ENCODE results near the gene OXLD1. TPM values are rescaled to one million over a fixed set of nuclear protein-coding genes. Genes with fewer than 3 reads are reported as not detected.

OXLD1 gene
- total and polyA plus RNA-seq, 10 of the 15 experiments (the other 5 are each of a cell fraction or from before 2014, with no cell fraction given) = 4.6 to 89.5 (median 39.8) TPM

DNA sequence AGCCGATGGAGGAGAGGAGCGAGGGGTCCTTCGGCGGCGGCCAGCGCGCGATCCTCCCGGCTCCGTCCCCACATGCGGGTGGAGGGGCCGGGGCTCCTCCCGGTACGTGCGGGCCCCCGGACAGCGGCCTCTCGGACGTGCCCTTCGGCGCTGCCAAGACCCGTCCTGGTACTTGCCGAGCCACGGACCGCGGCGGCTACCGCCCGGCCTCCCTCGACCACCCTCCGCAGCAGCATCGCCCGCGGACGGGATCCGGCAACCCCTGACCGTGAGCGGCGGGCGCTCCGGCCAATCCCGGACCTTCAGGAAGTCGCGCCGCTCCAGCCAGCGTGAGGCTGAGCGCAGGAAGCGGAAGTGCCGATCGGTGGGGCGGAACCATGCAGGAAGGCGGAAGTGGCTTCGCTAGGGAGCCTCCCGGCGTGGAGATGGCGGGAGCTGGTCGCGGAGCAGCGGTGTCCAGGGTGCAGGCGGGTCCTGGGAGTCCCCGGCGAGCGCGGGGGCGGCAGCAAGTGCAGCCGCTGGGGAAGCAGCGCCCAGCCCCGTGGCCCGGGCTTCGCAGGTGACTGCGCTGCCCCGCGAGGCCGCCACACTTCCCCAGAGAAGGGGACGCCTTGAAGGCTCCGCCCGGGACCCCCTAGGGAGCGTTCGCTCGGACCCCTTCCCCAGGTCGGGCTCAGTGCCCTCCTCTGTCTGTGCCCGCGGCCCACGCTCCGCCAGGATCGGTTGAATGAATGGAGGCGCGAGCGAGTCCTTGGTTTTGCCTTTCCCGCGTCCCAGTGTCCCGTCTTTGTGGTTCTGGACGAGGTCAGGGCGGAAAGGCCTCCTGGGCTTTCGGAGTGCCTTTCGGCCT is at the start of gene OXLD1, which contains the start of gene CCDC137 (continued):
- TF ChIP-seq KDM1A (IDR thresholded peaks at IDR 0.05; ENCODE audit: borderline replicate concordance) (no peak), NFIC (IDR thresholded peaks at IDR 0.05; ENCODE audit: low read depth, low read length) (no peak), KLF5 (IDR thresholded peaks at IDR 0.05; ENCODE audit: partially characterized antibody) (peak; percentile 40), CHD4 (IDR thresholded peaks at IDR 0.05) (no peak), ATF7 (IDR thresholded peaks at IDR 0.05; ENCODE audit: low read depth) (no peak), BMI1 (IDR thresholded peaks at IDR 0.05; ENCODE audit: borderline replicate concordance) (no peak), BHLHE40 (IDR thresholded peaks at IDR 0.05; ENCODE audit: borderline replicate concordance in 1 of 2, low read depth in 2 of 2, low read length in 1 of 2) (no peak; a peak in 1 of 4 replicates), NR2F1 (conservative IDR thresholded peaks at IDR 0.05) (peak; percentile 42), CBFB (IDR thresholded peaks at IDR 0.05; ENCODE audit: low read depth) (no peak; the same call in 1 of the 2 replicates), IKZF1 (conservative IDR thresholded peaks at IDR 0.05) (peak; percentile 84), MEF2A (IDR thresholded peaks at IDR 0.05; ENCODE audit: insufficient read depth, low read depth, low read length) (no peak), RAD51 (IDR thresholded peaks at IDR 0.05) (no peak), STAT1 (conservative IDR thresholded peaks at IDR 0.05) (no peak), JUND (IDR thresholded peaks at IDR 0.05; ENCODE audit: low read depth, low read length) (no peak), NR2C1 (IDR thresholded peaks at IDR 0.05) (peak; percentile 76), ZNF384 (IDR thresholded peaks at IDR 0.05; ENCODE audit: borderline replicate concordance, low read depth, low read length) (no peak), SIN3A (IDR thresholded peaks at IDR 0.05; ENCODE audit: low read depth, low read length) (0 out of 2 replicates have a peak, but pooled peaks have one; percentile 67), EGR1 (IDR thresholded peaks at IDR 0.05; ENCODE audit: borderline replicate concordance in 1 of 2, low read depth in 2 of 2, low read length in 2 of 2) (peak in 1 of 2 experiments; percentile 82; a peak in 2 of 3 replicates), NFYA (IDR thresholded peaks at IDR 0.05; ENCODE audit: borderline replicate concordance, low read depth, low read length) (peak; percentile 19; the same call in 1 of the 2 replicates), YBX1 (IDR thresholded peaks at IDR 0.05) (no peak), TARDBP (IDR thresholded peaks at IDR 0.05; ENCODE audit: borderline replicate concordance) (no peak), ZZZ3 (IDR thresholded peaks at IDR 0.05; ENCODE audit: control insufficient read depth, insufficient read length, low read depth) (no peak)
- TF ChIP-seq, protein P1, sequence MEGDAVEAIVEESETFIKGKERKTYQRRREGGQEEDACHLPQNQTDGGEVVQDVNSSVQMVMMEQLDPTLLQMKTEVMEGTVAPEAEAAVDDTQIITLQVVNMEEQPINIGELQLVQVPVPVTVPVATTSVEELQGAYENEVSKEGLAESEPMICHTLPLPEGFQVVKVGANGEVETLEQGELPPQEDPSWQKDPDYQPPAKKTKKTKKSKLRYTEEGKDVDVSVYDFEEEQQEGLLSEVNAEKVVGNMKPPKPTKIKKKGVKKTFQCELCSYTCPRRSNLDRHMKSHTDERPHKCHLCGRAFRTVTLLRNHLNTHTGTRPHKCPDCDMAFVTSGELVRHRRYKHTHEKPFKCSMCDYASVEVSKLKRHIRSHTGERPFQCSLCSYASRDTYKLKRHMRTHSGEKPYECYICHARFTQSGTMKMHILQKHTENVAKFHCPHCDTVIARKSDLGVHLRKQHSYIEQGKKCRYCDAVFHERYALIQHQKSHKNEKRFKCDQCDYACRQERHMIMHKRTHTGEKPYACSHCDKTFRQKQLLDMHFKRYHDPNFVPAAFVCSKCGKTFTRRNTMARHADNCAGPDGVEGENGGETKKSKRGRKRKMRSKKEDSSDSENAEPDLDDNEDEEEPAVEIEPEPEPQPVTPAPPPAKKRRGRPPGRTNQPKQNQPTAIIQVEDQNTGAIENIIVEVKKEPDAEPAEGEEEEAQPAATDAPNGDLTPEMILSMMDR (IDR thresholded peaks at IDR 0.05 in 2 of 3, conservative IDR thresholded peaks at IDR 0.05 in 1 of 3; ENCODE audit: control insufficient read depth in 2 of 3, extremely low read depth in 1 of 3, insufficient read depth in 1 of 3, low read depth in 3 of 3, low read length in 3 of 3) = no peak
- TF ChIP-seq, protein P2, sequence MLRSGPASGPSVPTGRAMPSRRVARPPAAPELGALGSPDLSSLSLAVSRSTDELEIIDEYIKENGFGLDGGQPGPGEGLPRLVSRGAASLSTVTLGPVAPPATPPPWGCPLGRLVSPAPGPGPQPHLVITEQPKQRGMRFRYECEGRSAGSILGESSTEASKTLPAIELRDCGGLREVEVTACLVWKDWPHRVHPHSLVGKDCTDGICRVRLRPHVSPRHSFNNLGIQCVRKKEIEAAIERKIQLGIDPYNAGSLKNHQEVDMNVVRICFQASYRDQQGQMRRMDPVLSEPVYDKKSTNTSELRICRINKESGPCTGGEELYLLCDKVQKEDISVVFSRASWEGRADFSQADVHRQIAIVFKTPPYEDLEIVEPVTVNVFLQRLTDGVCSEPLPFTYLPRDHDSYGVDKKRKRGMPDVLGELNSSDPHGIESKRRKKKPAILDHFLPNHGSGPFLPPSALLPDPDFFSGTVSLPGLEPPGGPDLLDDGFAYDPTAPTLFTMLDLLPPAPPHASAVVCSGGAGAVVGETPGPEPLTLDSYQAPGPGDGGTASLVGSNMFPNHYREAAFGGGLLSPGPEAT (IDR thresholded peaks at IDR 0.05; ENCODE audit: low read depth) = 0 out of 2 replicates have a peak, but pooled peaks have one; percentile 21
- TF ChIP-seq, protein P3, sequence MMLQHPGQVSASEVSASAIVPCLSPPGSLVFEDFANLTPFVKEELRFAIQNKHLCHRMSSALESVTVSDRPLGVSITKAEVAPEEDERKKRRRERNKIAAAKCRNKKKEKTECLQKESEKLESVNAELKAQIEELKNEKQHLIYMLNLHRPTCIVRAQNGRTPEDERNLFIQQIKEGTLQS (IDR thresholded peaks at IDR 0.05; ENCODE audit: borderline replicate concordance, extremely low read depth, low read depth, low read length) = no peak
- TF ChIP-seq, protein P4, sequence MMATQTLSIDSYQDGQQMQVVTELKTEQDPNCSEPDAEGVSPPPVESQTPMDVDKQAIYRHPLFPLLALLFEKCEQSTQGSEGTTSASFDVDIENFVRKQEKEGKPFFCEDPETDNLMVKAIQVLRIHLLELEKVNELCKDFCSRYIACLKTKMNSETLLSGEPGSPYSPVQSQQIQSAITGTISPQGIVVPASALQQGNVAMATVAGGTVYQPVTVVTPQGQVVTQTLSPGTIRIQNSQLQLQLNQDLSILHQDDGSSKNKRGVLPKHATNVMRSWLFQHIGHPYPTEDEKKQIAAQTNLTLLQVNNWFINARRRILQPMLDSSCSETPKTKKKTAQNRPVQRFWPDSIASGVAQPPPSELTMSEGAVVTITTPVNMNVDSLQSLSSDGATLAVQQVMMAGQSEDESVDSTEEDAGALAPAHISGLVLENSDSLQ (IDR thresholded peaks at IDR 0.05) = peak; percentile 100

Data from GM12878 (cell line).